ENCODE measurements around the gene ACTL7B.

- TF ChIP-seq TEAD4 (IDR thresholded peaks at IDR 0.05), result no peak
- no peak for TF ChIP-seq EP300 (IDR thresholded peaks at IDR 0.05; ENCODE audit: borderline replicate concordance)
- TF ChIP-seq NFIC (IDR thresholded peaks at IDR 0.05), result no peak
- no peak for TF ChIP-seq MAX (IDR thresholded peaks at IDR 0.05)
- no peak for TF ChIP-seq YY1 (IDR thresholded peaks at IDR 0.05; ENCODE audit: low read depth)
- no peak for TF ChIP-seq RAD21 (IDR thresholded peaks at IDR 0.05; ENCODE audit: low read depth)
- TF ChIP-seq ZBTB7A (IDR thresholded peaks at IDR 0.05; ENCODE audit: low read depth), result no peak
- TF ChIP-seq TCF12 (IDR thresholded peaks at IDR 0.05; ENCODE audit: low read depth), result no peak
- TF ChIP-seq CEBPB (IDR thresholded peaks at IDR 0.05), result no peak
- no peak for TF ChIP-seq CREB1 (IDR thresholded peaks at IDR 0.05; ENCODE audit: low read depth)
- TF ChIP-seq TAF1 (IDR thresholded peaks at IDR 0.05; ENCODE audit: low read depth), result no peak
- no peak for TF ChIP-seq REST (IDR thresholded peaks at IDR 0.05; ENCODE audit: low read depth)
These were observed 47.8 kb upstream of the ACTL7B start for GRCh38 chr9:108903420-108904103.
